Endothelial cell of umbilical vein (primary cell): ENCODE results near the gene STX1A.

Source experiments
- EZH2 ChIP-seq: IDR thresholded peaks from 2 replicates; pipeline ENCODE4 v1.6.1; 2012; ENCODE audit warnings: borderline replicate concordance, low read depth, mild to moderate bottlenecking, moderate library complexity, low read length, inconsistent platforms; ENCODE audit not compliant: severe bottlenecking
- POLR2A ChIP-seq: IDR thresholded peaks from 2 replicates; pipeline ENCODE4 v1.6.1; 2012; ENCODE audit warnings: low read depth, mild to moderate bottlenecking, control low read depth, low read length
- POLR2AphosphoS5 ChIP-seq: IDR thresholded peaks from 2 replicates; pipeline ENCODE4 v1.6.1; 2012; ENCODE audit warnings: low read depth, mild to moderate bottlenecking, control low read depth, low read length, moderate library complexity; ENCODE audit not compliant: insufficient read depth
- TF ChIP-seq, protein P1 (sequence below), 2 donors: IDR thresholded peaks; 1 replicate in 1 of 2; 2 replicates in 1 of 2; pipeline ENCODE4 v1.5.1; 2011; ENCODE audit warnings: low read length in 2 of 2, mild to moderate bottlenecking in 2 of 2, moderate library complexity in 2 of 2, control low read depth in 1 of 2, inconsistent platforms in 1 of 2, low read depth in 1 of 2; ENCODE audit not compliant: insufficient read depth in 1 of 2; ENCODE audit errors: extremely low read depth in 1 of 2

DNA sequence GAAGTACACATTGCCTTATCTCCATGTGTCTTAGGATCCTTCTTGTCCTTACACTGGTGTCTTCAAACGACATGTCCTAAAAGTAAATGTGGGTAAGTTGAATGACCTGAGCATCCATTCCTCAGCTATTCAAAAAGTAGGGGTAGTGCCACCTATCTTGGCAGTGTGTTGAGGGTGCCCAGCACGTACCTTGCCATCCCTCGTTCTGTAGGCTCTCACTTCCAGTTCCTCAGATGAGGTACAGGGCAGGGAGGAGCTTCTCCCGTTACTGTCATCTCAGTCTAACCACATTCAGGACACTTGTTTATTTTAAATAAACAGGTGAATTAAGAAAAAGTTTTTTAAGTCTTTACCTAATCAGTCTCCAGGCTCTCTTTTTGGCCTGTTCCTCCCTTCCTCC, 23.1 kb downstream of the STX1A start:
- TF ChIP-seq, protein P1, sequence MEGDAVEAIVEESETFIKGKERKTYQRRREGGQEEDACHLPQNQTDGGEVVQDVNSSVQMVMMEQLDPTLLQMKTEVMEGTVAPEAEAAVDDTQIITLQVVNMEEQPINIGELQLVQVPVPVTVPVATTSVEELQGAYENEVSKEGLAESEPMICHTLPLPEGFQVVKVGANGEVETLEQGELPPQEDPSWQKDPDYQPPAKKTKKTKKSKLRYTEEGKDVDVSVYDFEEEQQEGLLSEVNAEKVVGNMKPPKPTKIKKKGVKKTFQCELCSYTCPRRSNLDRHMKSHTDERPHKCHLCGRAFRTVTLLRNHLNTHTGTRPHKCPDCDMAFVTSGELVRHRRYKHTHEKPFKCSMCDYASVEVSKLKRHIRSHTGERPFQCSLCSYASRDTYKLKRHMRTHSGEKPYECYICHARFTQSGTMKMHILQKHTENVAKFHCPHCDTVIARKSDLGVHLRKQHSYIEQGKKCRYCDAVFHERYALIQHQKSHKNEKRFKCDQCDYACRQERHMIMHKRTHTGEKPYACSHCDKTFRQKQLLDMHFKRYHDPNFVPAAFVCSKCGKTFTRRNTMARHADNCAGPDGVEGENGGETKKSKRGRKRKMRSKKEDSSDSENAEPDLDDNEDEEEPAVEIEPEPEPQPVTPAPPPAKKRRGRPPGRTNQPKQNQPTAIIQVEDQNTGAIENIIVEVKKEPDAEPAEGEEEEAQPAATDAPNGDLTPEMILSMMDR (IDR thresholded peaks at IDR 0.05; ENCODE audit: extremely low read depth in 1 of 2, insufficient read depth in 1 of 2, low read depth in 1 of 2, low read length in 2 of 2), result no peak
- no peak for TF ChIP-seq POLR2A
- no peak for TF ChIP-seq POLR2AphosphoS5
- no peak for TF ChIP-seq EZH2
